ENCODE measurements around the gene MAPK13. TPM values are rescaled to one million over a fixed set of nuclear protein-coding genes. Genes with fewer than 3 reads are reported as not detected.
A peak's percentile ranks its signal among the peaks of the same experiment; 100 is the strongest.

The MAPK13 gene
- total RNA-seq, 4 donors from 2014 or later: 1.4 to 8.4 (median 3.1) TPM

- peak; percentile 29 for ATAC-seq
- WGBS, 2 donors (ENCODE audit: low coverage in 1 of 2): 30% methylated on average over 2 of the region's 52 CpGs; no CpG with 5 or more reads in 1 of the 2 donors
Observed at GRCh38 chr6:36130667-36131510, 576 bp downstream of the MAPK13 start.

GRCh38 chr6:36131511-36132245, 1.4 kb downstream of the MAPK13 start:
- Histone ChIP-seq H3K4me1 (peaks cover 0 to 30% (median 16%) of the 10 kb centered on the region in 3 donors), H3K4me3 (peak overlapping the region in 1 of 2 donors; percentile 51), H3K36me3 (no peaks in the 10 kb centered on the region), H3K9me3 (no peaks in the 10 kb centered on the region), H3K27me3 (peaks cover 58% of the 10 kb centered on the region), H3K27ac (peak overlapping the region in 2 of 4 donors; percentile 21 to 45)
- no peak for ATAC-seq
- WGBS, 2 donors (ENCODE audit: low coverage in 1 of 2): 42 to 63% methylated on average over 5 of the region's 8 CpGs
- TF ChIP-seq POLR2A (IDR thresholded peaks at IDR 0.05) (no peak), POLR2AphosphoS5 (IDR thresholded peaks at IDR 0.05) (no peak), EP300 (IDR thresholded peaks at IDR 0.05) (no peak), CTCF (IDR thresholded peaks at IDR 0.05) (no peak)

More at GRCh38 chr6:36130667-36131510, 576 bp downstream of the MAPK13 start:
- H3K36me3 ChIP-seq: no peaks in the 10 kb centered on the region
- H3K27me3 ChIP-seq: peaks cover 56% of the 10 kb centered on the region
- no peak for TF ChIP-seq EP300 (IDR thresholded peaks at IDR 0.05)
- TF ChIP-seq POLR2A (IDR thresholded peaks at IDR 0.05): no peak
- no peak for TF ChIP-seq CTCF (IDR thresholded peaks at IDR 0.05)
- TF ChIP-seq POLR2AphosphoS5 (IDR thresholded peaks at IDR 0.05): no peak
- H3K27ac ChIP-seq: peak overlapping the region in 2 of 4 donors; percentile 45 to 54
- peak overlapping the region; percentile 16 to 51 for H3K4me3 ChIP-seq
- H3K4me1 ChIP-seq: peaks cover 0 to 30% (median 16%) of the 10 kb centered on the region in 3 donors
- H3K9me3 ChIP-seq: no peaks in the 10 kb centered on the region

- Histone ChIP-seq H3K36me3 (no peaks in the 10 kb centered on the region), H3K4me1 (peaks cover 0 to 30% (median 16%) of the 10 kb centered on the region in 3 donors), H3K9me3 (no peaks in the 10 kb centered on the region), H3K27me3 (peaks cover 58% of the 10 kb centered on the region), H3K27ac (no peak overlapping the region), H3K4me3 (no peak overlapping the region)
- no peak for TF ChIP-seq CTCF (IDR thresholded peaks at IDR 0.05)
- TF ChIP-seq POLR2AphosphoS5 (IDR thresholded peaks at IDR 0.05): no peak
- 100% methylated on average over 1 of the region's 5 CpGs; no CpG with 5 or more reads in 1 of the 2 donors for WGBS, 2 donors (ENCODE audit: low coverage in 1 of 2)
- no peak for ATAC-seq
Observed at GRCh38 chr6:36132246-36132895, 2.1 kb downstream of the MAPK13 start.

- TF ChIP-seq CTCF (IDR thresholded peaks at IDR 0.05) (no peak), EP300 (IDR thresholded peaks at IDR 0.05) (no peak), POLR2A (IDR thresholded peaks at IDR 0.05) (no peak), POLR2AphosphoS5 (IDR thresholded peaks at IDR 0.05) (no peak)
- Histone ChIP-seq H3K4me3 (no peak overlapping the region), H3K36me3 (no peaks in the 10 kb centered on the region), H3K27ac (no peak overlapping the region), H3K9me3 (no peaks in the 10 kb centered on the region), H3K27me3 (peaks cover 52% of the 10 kb centered on the region), H3K4me1 (peaks cover 0 to 30% (median 16%) of the 10 kb centered on the region in 3 donors)
- no peak for ATAC-seq
- WGBS, 2 donors (ENCODE audit: low coverage in 1 of 2): 88 to 100% methylated on average over 2 to 4 of the region's 4 CpGs
Observed at GRCh38 chr6:36133148-36133547, 2.8 kb downstream of the MAPK13 start.
